ENCODE data around the gene HOMER1. TPM values are rescaled to one million over a fixed set of nuclear protein-coding genes. Genes with fewer than 3 reads are reported as not detected.

HOMER1 gene
- total RNA-seq, 1 donor from 2014 or later, result 7.4 TPM

DNA sequence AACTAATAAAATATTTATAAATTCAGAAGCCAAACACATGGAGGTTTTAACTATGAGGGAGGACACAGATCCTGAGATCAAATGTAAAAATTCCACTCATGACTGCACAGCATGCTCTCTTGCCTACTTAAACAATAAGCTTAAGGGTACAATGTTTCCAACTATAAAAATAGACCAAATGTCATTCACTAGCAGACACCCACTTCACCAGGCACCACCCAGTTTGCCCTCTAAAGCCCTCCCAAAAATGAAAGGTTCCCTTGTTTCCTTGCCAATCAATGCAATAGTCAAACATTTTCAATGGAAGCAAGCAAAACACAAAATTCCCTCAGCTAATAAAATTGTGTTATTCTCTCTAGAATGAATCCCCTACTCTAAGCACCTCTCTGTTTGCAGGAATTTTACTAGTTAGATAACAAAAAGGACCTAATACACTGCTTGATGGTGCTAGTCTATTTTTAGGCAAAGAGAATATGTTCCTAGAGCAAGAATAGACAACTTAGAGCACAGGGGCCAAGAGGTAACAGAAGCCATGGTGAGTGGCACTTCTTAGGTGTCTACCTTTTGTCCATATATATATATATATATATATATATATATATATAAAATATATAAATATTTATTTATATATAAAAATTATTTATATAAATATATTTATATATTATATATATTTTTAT lies 135.3 kb downstream of the HOMER1 start:
- Histone ChIP-seq H3K4me3 (no peak overlapping the region), H3K27ac (no peak overlapping the region), H3K36me3 (no peaks in the 10 kb centered on the region), H3K4me1 (no peaks in the 10 kb centered on the region), H3K9me3 (peaks cover 10% of the 10 kb centered on the region), H3K27me3 (no peaks in the 10 kb centered on the region)
- ATAC-seq (no peak), DNase-seq (no peak)
- TF ChIP-seq, protein P1, sequence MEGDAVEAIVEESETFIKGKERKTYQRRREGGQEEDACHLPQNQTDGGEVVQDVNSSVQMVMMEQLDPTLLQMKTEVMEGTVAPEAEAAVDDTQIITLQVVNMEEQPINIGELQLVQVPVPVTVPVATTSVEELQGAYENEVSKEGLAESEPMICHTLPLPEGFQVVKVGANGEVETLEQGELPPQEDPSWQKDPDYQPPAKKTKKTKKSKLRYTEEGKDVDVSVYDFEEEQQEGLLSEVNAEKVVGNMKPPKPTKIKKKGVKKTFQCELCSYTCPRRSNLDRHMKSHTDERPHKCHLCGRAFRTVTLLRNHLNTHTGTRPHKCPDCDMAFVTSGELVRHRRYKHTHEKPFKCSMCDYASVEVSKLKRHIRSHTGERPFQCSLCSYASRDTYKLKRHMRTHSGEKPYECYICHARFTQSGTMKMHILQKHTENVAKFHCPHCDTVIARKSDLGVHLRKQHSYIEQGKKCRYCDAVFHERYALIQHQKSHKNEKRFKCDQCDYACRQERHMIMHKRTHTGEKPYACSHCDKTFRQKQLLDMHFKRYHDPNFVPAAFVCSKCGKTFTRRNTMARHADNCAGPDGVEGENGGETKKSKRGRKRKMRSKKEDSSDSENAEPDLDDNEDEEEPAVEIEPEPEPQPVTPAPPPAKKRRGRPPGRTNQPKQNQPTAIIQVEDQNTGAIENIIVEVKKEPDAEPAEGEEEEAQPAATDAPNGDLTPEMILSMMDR (IDR thresholded peaks at IDR 0.05), result no peak
- intact Hi-C loops (cut with DNase I), result no loop called here

DNA sequence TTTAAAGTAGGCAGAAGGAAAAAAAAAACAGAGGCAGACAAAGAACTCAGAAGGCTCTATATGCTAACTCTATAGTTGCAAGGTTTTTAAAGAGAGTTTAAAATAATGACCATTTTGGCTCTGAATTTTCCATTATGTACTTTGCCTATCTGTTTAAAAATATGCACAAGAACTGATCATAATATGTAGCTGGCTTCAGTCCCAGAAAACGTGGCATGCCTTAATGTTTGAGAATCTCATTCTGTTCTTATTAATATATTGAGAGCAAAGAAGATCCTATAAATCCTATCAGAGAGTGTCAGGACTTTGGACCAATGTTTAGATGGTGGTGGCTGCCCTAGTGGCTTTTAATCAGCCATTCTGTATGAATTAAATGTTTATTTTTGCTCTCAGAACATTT lies 156.5 kb downstream of the HOMER1 start:
- no peak overlapping the region for H3K4me3 ChIP-seq
- H3K9me3 ChIP-seq, result no peaks in the 10 kb centered on the region
- H3K36me3 ChIP-seq, result no peaks in the 10 kb centered on the region
- no peak for ATAC-seq
- intact Hi-C loops (cut with DNase I), result no loop called here
- no peaks in the 10 kb centered on the region for H3K27me3 ChIP-seq
- TF ChIP-seq, protein P1 (IDR thresholded peaks at IDR 0.05), result no peak
- no peak overlapping the region for H3K27ac ChIP-seq
- no peak for DNase-seq
- H3K4me1 ChIP-seq, result no peaks in the 10 kb centered on the region

DNA sequence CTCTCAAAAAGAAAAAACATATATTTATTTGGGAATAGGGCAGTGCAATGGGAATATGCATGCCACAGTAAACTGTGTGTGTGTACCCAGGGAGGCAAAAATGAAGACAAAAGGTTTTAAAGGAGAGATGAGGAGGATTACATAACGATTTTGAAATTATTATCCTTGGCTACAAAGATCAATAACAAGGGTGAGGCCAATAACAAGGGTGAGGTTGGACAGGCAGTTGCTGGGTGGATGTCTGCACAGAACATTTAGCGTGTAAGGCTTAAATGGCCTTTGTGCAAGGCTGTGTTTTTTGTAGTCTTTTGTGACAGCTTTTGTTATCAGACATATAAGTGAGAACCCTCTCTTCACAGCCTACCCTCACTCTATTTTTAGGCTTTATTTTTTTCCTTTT lies 164.1 kb downstream of the HOMER1 start:
- no peaks in the 10 kb centered on the region for H3K27me3 ChIP-seq
- TF ChIP-seq, protein P1 (IDR thresholded peaks at IDR 0.05), result no peak
- H3K27ac ChIP-seq, result no peak overlapping the region
- no peaks in the 10 kb centered on the region for H3K36me3 ChIP-seq
- DNase-seq (no peak), ATAC-seq (no peak)
- H3K9me3 ChIP-seq, result no peaks in the 10 kb centered on the region
- H3K4me1 ChIP-seq, result no peaks in the 10 kb centered on the region
- no peak overlapping the region for H3K4me3 ChIP-seq
- intact Hi-C loops (cut with DNase I), result no loop called here

DNA sequence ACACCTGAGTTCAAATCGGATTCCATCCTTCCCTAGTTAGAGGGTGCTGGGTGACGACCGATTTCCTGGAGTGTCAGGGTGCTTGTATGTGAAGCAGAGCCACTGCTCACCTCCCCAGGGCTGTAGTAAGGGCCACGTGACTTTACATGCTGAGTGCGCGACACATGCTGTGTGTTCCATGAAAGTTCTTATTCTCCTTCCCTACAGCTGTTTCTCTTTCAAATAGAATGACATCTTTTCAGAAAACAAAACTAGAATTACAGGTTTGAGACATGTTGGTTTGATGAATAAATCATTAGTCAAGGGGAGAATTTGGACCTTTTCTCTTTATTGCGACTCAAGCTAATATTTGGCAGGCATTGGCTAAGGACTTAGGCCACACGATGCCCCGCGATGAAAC lies 164.9 kb downstream of the HOMER1 start:
- Histone ChIP-seq H3K4me1 (no peaks in the 10 kb centered on the region), H3K4me3 (no peak overlapping the region), H3K27ac (no peak overlapping the region), H3K9me3 (no peaks in the 10 kb centered on the region), H3K36me3 (no peaks in the 10 kb centered on the region), H3K27me3 (no peaks in the 10 kb centered on the region)
- ATAC-seq (no peak), DNase-seq (no peak)
- TF ChIP-seq, protein P1 (IDR thresholded peaks at IDR 0.05), result no peak
- intact Hi-C loops (cut with DNase I), result no loop called here

DNA sequence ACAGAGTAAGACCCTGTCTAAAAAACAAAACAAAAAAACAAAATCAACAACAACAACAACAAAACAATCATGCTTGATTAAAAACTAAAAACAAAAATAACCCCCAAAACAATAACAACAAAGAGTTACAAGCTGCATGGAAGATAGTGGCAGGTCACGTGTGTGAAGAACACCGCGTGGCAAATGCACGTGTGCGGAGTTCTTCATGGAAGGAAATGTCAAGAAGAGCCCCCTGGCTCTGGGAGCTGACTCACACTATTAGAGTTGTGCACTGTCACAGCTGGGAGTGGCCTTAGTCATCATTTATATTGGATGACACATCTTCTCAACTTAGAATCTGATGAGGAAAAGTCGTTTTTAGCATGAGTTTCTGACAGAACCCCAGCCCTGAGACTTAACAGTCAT lies 167.5 kb downstream of the HOMER1 start:
- ATAC-seq, result no peak
- no peaks in the 10 kb centered on the region for H3K9me3 ChIP-seq
- intact Hi-C loops (cut with DNase I), result no loop called here
- no peak overlapping the region for H3K4me3 ChIP-seq
- H3K4me1 ChIP-seq, result no peaks in the 10 kb centered on the region
- DNase-seq, result no peak
- TF ChIP-seq, protein P1 (IDR thresholded peaks at IDR 0.05), result no peak
- H3K27ac ChIP-seq, result no peak overlapping the region
- H3K27me3 ChIP-seq, result no peaks in the 10 kb centered on the region
- no peaks in the 10 kb centered on the region for H3K36me3 ChIP-seq
